GM21825 (cell line): ENCODE measurements around the gene UBN1.
"Not testable (repeated sequence)": the region's sequence is repeated elsewhere in the genome, so short reads cannot be mapped to it uniquely, and the experiment has no call there.

Source experiments
- ATAC-seq: cut with Tn5 transposase; IDR thresholded peaks from one replicate; pipeline ENCODE4 v1.9.1; 2021; ENCODE audit warnings: mild to moderate bottlenecking, moderate library complexity; ENCODE audit not compliant: unreplicated experiment

Gene UBN1

GRCh38 chr16:4925293-4925607, 78.0 kb downstream of the UBN1 start:
- no peak for ATAC-seq

GRCh38 chr16:4925791-4926190, 78.5 kb downstream of the UBN1 start:
- no peak for ATAC-seq

DNA sequence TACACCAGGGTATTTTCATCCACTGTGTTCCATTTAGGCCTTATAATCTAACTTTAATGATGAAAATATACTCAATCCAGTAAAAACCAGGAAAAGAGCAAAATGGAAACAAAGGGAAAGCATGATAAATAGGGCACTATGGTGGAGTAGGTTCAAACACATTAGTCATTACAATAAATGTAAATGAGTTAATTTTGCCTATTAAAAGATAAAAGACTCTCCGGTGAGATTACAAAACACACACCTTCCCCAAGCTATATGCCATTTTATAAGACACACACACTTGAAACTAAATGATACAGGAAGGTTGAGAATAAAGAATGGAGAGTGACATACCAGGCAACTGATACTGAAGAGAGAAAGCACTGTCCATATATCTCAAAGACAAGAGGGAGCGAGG, 79.6 kb downstream of the UBN1 start:
- ATAC-seq: no peak

DNA sequence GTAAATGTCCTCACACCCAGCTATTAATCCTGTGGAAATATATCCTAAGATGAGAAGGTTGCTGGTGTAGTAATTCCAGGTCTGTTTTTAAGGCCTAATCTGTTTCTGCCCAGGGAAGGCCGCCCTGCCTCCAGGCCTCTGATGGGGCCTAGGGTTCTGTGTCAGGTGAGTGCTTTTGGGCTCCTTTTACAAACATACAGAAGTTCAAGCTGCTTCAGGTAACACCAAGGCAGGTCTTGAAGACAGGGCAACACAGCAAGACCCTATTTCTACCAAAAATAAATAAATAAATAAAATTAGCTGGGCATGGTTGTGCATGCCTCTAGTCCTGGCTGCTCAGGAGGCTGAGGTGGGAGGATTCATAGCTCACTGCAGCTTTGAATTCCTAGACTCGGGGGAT, 80.4 kb downstream of the UBN1 start:
- no peak for ATAC-seq

DNA sequence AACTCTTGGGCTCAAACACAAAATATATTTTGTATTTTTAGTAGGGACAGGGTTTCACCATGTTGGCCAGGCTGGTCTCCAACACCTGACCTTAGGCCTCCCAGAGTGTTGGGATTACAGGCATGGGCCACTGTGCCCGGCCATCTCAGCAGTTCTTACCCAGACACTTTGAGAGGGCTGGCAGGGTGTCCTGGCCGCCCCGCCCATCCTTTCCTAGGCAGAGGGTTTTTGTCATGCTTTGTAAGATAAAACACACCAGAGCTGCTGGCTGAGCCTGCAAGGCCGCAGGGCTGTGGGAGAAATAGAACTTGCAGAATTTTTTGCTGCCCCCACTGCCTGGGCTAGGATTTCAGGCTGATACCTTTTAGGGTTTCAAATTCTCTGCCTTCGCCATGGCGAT, 80.9 kb downstream of the UBN1 start:
- ATAC-seq: no peak

DNA sequence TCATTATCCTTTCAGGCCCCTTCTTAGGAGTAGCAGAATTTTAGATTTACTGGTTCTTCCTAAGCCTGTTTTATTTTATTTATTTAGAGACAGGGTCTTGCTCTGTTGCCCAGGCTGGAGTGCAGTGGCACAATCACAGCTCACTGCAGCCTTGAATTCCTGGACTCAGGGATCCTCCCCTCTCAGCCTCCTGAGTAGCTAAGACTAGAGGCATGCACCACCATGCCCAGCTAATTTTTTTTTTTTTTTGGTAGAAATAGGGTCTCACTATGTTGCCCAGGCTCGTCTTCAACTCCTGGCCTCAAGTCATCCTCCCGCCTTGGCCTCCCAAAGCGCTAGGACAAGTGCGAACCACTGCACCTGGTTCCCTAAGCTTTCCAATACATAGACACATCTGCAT, 82.3 kb downstream of the UBN1 start:
- ATAC-seq: not testable (repeated sequence)

DNA sequence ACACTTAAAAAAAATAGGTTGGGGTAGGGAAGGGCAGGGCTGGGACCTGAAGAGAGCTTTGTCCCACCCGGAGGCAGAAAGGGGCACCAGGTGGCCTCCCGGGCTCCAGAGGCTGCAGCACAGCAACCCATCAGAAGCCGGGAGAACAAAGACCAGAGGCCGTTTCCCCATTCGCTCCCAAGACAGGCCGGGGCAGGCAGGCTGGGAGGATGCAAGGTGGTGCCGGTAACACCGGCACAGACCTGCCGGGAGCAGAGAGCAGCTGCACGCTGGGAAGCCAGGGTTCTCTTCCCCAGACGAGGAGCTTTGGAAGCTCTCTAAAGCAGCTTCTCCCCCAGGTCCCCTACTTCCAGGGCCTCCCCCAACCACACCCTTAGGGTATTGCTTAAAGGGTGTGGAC, 84.1 kb downstream of the UBN1 start:
- no peak for ATAC-seq
